Measurements from ENCODE around the gene FIBP.

FIBP gene

DNA sequence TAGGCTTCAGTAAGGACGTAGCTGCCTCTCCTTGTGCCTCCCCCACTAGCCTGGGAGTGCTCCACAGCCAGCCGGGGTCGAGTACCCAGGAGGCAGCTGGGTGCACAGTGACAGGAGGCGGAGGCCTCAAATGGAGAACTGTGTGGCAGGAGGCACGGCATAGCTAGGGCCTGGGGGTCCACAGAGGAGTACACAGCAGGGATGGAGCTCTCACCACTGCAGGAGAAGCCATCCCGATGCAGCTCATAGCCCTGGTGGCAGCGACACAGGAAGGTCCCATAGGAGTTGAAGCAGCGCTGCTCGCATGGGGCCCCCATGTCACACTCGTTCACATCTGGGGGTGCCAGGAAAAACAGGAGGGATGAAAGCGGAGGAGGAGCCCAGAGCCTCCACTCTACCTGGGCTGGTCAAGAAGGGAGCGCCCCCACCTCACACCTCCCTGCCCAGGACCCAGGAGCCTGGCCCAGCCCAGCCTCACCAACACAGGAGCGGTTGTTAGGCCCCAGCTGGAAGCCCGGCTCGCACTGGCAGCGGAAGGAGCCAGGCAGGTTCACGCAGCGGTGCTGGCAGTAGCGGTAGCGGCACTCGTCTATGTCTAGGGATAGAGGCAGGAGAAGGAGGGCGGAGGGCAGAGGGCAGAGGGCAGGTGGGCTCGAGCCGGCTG is 18.5 kb downstream of the FIBP start:
- no peak for DNase-seq

DNA sequence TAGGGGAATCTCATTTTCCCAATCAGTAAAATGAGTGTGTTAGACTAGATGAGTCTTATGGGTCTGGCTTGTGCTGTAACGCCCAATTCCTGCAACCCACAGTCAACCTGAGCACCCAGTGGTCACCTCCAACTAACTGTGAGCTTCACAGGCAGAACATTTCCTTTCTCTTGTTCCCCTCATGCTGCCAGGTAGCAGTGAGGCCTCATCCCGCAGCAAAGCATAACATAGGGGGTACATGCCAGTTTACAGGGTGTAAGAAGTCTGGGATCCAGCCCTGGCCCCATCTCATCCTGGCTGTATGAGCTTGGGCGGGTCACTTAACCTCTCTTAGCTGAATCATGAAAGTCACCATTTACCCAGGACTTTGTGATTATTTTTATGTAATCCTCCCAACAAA is 19.4 kb downstream of the FIBP start:
- no peak for DNase-seq

DNA sequence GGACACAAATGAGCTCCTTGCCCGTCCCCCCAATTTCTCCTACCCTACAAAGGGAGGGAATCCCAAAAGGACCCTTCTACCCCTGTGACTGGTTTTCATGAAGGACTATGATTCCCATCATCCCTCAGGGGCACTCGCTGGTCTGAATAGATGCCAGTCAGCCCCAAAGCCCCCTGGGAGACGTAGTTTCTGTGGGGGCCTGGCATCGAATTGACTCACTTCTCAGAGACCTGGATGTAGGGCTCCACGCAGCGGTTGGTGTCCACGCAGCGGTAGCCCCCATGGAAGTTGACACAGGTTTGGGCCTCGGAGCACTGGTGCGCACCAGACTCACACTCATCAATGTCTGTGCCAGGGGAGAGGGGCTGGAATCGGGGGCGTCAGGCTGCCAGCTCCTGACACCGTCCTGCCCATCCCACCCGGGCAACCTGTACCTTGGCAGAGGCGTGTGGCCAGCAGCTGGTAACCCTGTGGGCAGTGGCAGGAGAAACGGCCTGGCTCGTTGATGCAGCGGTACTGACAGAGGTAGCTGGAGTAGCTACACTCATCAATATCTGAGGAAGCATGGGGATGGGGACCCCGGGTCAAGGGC is 20.1 kb downstream of the FIBP start:
- DNase-seq, result no peak

DNA sequence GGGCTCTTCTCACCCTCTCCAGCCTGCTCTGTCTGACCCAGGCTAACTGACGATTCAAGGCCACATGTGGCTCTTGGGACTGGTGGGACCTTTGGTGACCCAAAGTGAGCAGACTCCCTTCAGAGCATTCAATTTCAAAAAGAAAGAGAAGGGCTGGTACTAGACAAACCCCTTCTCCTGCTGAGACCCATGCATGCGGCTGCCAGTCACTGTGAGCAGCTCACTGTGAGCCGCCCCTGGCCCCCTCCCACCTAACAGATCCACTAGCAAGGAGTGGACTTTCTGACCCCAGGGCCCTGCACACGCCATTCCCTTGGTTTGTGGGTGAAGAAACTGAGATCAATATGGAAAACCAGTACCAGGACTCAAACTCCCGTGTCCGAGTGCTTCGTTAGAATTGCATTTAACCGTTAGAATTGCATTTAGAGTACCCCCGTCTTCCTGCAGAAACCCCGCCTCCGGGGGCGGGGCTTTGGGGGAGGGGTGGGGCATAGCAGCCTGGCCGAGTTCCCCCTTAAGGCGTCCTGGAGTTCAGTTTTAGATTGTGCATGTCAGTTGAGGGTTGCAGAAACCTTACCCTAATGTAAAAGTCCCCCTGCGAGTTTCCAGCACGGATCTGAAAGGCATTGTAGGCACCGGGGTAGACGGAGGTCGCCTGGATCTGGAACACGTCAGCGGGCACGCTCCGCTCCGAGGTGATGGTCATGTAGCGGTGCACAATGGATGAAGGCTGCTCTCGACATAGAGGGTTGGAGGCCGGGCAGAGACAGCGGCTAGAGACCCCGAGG is 20.8 kb downstream of the FIBP start:
- DNase-seq, result no peak

DNA sequence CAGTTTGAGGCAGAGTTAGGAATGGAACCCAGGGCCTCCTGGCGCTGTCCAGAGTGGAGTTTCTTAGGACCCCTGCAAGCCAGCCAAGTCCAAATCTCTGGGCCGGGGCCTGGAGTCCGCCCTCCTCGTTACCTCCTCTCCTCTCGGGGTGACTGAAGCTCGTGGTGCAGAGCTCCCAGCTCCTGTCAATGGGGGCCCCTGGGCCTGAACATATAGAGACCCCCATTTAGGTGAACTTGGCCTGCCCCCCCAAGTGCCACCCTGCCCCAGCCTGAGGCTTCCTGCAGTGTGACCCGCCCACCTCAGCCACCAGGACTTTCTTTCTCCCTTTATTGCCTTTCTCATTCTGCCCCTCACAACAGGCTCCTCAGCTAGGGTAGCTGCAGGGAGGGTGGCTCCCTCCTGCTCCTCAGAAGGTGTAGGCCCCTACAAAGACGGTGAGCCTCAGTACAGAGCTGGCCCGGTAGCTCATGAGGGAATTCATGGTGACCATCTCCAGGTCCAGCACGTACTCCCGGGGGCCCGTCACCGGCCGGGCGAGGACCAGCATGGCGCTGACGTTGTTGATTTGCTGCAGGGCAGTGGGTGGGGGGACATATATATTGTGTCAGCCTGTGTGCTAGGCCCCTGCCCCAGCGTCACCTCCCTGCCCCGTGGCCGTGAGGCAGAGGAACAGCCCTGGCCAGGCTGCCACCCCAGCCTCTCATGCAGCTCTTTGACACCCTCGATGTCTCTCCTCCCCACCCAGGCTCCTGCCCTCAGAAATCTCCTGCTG is 21.6 kb downstream of the FIBP start:
- no peak for DNase-seq

DNA sequence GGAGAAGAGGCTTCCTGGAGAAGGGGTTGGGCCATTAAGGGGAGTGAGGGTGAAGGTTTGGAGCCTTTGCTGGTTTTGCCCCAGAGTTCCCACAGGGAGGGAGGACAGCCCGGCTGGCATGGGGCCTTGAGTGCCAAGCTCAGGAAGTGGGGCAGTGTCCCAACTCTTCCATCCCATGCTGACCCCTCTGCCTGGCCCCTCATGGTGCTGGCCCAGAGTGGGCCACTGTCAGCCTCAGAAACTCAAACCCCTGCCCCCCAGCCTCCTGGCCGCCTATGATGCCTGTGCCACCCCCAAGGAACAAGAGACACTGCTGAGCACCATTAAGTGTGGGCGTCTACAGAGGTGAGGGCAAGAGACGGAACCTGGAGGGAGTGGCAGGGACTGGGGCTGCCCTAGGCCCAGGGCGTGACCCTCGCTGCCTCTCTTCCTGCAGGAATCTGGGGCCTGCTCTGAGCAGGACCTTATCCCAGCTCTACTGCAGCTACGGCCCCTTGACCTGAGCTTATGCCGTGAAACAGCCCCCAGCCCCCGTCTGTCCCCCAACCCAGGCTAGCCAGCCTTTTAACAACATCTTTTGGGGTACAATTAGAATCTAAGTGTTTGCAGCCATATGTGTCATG is 22.6 kb downstream of the FIBP start:
- no peak for DNase-seq

DNA sequence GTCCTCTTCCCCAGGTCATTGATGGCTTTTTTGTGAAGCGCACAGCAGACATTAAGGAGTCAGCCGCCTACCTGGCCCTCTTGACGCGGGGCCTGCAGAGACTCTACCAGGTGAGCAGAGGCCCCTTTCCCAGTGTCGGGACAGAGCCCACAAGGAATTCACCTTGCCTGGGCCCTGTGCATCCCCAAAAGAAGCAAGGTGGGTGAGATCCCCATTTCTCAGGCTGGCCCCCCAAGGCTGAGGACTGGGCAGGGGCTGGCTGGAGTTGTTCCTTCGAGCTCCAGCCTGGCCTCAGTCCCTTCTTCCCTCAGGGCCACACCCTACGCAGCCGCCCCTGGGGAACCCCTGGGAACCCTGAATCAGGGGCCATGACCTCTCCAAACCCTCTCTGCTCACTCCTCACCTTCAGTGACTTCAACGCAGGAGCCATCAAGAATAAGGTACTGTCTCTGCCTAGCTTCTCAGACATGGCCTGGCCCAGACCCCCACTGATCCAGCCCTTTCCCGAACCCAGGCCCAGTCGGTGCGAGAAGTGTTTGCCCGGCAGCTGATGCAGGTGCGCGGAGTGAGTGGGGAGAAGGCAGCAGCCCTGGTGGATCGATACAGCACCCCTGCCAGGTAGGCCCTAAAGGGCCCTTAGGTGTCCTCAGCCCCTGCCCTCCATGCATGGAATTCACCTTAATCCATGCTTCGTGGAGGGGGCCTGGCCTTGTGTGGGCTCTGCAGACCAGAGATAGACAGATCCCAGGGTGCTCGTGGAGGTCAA is 23.4 kb downstream of the FIBP start:
- no peak for DNase-seq

DNA sequence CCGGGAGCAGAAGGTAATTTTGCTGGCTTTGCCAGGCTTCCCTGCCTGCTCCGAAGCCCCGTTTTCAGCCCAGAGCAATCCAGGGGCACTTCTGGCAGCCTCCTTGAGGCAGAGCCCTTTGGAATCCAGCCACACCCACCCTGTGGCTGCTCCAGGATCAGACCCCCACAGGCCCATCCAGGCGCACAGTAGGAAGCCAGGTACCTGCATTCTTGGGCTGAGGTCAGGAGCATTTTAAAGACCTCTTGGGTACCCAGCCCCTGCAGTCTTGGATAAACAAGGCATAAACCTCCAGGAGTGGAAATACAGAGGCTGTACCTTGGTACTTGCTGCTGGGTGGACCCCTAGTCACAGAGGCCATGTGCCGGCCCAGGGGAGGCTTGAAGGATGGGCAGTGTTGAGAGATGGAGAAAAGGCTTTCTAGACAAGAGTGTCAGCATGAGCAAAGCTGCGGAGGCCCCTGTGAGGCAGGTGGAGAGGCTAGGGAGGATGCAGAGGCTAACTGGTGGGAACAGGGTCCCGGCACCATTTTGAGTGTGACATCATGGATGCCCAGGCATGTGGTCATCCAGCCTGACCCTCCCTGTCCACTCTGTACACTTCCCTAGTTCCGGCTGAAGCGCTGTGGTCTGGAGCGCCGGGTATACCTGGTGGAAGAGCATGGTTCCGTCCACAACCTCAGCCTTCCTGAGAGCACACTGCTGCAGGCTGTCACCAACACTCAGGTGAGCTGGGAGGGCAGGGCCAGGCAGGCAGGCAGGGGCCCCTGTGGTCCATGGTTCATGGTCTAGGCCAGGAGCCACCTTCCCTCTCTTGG is 24.2 kb downstream of the FIBP start:
- DNase-seq, result no peak

DNA sequence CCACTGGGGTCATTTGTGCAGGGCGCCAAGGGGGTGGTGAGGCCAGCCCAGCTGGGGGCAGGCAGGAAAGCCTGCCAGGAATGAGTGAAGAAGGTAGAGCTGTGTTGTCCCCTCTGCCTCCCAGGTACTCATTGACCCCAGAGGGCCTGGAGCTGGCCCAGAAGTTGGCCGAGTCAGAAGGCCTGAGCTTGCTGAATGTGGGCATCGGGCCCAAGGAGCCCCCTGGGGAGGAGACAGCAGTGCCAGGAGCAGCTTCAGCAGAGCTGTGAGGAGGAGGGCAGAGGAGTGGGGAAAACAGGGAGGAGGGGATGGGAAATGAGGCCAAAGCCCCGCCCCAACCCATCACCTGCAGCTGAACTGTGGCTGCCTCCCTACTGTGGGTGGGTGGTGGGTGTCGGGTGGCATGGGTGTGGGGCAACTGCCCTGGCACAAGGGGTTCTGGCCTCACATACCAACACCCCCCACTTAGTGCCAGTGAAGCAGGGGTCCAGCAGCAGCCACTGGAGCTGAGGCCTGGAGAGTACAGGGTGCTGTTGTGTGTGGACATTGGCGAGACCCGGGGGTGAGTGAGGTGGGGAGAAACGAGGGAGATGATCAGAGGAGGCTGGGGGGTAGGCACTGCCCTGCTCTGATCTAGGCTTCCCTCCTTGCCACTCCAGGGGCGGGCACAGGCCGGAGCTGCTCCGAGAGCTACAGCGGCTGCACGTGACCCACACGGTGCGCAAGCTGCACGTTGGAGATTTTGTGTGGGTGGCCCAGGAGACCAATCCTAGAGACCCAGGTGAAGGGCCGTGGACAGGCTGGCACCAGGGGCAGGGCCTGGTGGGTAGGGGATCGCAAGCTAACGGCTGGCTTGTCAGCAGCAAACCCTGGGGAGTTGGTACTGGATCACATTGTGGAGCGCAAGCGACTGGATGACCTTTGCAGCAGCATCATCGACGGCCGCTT is 25.1 kb downstream of the FIBP start:
- DNase-seq, result no peak

DNA sequence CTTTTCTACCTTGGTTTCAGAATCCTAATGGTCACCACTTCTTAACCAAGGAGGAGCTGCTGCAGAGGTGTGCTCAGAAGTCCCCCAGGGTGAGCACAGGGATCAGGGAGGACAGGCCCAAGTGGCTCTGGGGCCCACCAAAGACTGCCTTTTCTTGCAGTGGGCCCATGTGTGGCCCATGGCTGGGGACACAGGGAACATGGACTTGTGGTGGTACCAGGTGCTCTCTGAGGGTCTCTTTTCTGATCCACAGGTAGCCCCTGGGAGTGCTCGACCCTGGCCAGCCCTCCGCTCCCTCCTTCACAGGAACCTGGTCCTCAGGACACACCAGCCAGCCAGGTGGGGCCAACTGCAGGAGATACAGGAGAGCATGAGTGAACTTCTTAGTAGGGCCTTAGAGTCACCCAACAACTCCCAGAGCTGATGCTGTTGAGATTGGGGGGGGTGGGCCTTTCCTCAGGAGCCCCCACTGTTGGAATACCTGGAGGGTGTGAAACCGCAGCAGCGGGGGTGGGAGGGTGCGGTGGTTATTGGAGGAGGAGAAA is 26.0 kb downstream of the FIBP start:
- DNase-seq, result no peak

DNA sequence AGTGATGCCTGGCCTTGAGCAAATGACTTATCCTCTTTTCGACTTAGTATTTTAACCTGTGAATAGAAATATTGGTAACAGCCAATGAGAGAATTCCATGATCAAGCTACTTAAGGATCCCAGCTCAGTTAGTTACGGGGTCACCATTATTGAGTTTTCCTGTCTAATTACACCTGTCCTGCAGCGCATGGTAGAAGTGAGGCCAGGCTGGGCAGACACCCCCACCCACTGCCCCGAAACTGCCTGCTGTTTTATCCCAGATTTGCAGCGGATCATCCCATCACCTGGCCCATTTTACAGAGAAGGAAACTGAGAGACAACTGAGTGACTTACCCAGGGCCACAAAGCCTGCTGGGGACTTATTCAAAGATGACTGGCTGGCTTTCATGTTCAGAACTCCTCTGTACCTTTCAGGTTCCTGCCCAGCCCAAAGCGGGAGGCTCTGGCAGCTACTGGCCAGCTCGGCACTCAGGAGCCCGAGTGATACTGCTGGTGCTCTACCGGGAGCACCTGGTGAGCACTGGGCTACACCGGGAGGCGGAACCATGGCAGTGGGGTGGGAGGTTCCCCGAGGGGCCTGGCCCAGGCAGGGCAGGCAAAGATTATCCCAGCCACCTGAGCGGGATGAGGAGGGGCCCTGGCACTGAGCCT is 26.6 kb downstream of the FIBP start:
- no peak for DNase-seq

DNA sequence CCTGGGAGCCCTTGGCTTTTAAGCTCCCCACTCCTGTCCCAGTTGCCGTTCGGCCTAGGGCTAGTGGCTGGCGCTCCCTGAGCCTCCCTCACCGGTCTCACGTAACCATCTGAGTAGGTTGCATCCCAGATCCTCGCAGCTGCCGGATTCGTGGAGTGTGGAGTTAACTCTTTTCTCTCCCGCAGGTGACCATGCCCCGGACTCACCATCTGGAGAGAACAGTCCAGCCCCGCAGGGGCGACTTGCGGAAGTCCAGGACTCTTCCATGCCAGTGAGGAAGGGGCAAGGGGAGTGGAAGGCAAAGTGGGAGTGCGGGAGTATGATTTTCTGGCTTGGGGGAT is 27.1 kb downstream of the FIBP start:
- DNase-seq, result no peak

DNA sequence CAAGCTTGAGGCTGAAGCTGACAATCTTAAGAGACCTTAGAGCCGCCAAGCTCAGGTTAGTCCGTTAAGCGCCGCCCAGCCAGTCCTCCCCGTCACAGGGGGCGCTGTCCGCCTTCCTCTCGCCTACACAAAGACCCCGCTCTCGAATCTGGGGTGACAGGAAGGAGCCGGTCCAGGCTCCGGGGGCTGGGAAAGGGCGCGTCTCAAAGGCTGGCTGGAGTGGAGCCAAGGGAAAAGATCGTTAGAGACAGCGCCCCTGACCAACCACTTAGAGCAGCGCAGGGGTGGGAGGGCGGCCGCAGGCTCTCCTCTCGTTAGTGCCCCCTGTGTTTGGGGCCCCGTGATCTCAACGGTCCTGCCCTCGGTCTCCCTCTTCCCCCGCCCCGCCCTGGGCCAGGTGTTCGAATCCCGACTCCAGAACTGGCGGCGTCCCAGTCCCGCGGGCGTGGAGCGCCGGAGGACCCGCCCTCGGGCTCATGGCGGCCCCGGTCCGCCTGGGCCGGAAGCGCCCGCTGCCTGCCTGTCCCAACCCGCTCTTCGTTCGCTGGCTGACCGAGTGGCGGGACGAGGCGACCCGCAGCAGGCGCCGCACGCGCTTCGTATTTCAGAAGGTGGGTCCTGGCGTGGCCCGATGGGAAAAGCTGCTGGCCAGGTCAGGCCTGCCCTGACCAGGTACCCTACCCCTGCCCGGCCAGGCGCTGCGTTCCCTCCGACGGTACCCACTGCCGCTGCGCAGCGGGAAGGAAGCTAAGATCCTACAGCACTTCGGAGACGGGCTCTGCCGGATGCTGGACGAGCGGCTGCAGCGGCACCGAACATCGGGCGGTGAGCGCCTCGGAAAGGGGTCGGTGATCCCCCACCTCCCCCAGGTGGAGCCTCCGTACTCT is 27.8 kb downstream of the FIBP start, which contains the start of gene MUS81:
Gene MUS81, plus strand, starts transcription at position 156 of the 887 bp plus-strand sequence. Its CDS starts 321 bp downstream, at position 477.
- DNase-seq, result peak; percentile 88

DNA sequence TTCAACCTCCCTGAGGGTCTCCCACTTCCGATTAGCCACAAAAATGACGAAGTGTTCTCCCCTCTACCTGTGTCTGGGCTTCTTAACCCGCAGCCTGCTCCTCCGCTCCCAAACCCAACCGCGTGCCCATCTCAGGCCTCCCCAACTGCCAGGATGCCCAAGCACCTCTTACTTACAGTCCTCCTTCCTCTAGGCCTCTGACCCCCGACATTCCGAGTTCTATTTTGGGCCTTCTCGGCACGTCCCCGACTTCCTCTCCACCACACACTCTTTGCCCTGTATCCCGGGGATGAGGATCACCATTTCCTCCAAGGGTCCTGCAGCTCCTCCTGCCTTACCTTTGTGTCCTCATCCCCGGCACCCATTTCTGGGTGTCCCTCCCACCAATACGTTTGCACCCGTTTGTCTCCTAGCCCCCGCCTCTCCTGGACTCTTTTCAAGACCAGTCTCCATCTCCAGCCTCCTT is 28.4 kb downstream of the FIBP start:
- DNase-seq, result no peak

DNA sequence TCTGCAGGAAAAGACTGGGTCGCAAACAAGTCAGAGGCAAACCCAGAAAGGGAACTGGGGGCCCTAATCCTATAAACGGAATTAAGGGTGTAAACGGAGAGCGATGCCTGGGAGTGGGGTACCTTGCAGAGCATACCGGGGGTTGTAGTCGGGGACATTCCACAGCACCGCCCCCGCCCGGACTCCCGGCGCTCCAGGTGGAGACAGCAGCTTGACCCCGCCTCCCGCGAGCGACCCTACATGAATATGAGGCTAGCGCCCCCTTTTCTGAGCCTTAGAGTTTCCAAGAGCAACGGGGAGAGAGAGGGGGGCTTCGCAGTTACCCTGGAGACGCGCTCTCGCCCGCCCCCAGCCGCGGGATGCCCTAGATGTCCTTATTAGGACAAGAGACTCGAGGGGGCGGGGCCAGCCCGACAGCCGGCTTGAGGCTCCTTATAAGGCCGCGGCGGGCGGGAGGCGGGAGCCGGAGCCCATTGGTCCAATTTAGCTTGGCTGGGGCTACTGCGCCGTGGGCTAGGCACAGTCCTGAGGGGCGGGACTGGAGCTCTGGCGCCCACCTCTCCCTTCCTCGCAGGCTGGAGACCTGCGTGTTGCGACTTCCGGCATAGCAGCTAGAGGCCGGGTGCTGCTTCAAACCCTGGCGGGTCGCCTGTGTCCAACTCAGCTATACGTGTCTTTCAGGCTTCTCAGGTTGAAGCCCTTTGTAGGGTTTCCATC is 29.0 kb downstream of the FIBP start:
- DNase-seq, result peak; percentile 96

DNA sequence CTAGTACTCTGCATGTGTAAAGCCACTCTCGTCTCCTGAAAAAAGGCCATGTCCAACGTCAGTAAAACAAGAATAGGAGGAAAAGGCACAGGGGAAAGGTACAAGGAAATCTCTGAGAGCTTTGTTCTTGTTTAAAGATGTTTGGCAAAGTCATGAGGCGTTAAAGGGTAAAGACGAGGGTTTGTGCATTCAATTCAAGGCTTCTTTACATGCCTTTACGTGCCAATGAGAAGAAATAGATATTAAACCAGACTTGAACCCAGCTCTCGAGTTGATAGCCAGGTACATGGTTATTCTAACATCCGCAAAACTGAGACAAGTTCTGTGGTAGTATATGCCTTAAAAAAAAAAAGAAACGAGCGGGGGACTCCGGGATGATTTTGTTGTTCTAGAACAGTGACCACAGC is 29.6 kb downstream of the FIBP start:
- DNase-seq, result no peak

Data from activated gamma-delta T cell (primary cell).